Nephron progenitor cell (in vitro differentiated cells): ENCODE data around the gene LAMB2.

ENCODE experiments used
- DNase-seq: peaks from one replicate; pipeline ENCODE4 v3.0.0; 2021
- H3K27ac Mint-ChIP-seq: 2 replicates; pipeline ENCODE4 v1.8.0; 2021; ENCODE audit warnings: mild to moderate bottlenecking, moderate library complexity, mixed read lengths
- H3K27me3 Mint-ChIP-seq: 2 replicates; pipeline ENCODE4 v1.8.0; 2021; ENCODE audit warnings: mild to moderate bottlenecking, low read depth, mixed read lengths; ENCODE audit not compliant: poor library complexity
- H3K36me3 Mint-ChIP-seq: 2 replicates; pipeline ENCODE4 v1.8.0; 2021; ENCODE audit warnings: low read depth, mixed read lengths
- H3K4me1 Mint-ChIP-seq: 2 replicates; pipeline ENCODE4 v1.8.0; 2021; ENCODE audit warnings: mixed read lengths
- H3K4me3 Mint-ChIP-seq: 2 replicates; pipeline ENCODE4 v1.8.0; 2021; ENCODE audit warnings: mild to moderate bottlenecking, moderate library complexity, mixed read lengths
- H3K9me3 Mint-ChIP-seq: 2 replicates; pipeline ENCODE4 v1.8.0; 2021; ENCODE audit warnings: mild to moderate bottlenecking, moderate library complexity, mixed read lengths
- TF ChIP-seq, protein P1 (sequence below): fragments of 200-600 bp; sonication (generic); IDR thresholded peaks from 2 replicates; pipeline ENCODE4 v1.5.0; 2021; ENCODE audit warnings: antibody characterized with exemption

Gene LAMB2

DNA sequence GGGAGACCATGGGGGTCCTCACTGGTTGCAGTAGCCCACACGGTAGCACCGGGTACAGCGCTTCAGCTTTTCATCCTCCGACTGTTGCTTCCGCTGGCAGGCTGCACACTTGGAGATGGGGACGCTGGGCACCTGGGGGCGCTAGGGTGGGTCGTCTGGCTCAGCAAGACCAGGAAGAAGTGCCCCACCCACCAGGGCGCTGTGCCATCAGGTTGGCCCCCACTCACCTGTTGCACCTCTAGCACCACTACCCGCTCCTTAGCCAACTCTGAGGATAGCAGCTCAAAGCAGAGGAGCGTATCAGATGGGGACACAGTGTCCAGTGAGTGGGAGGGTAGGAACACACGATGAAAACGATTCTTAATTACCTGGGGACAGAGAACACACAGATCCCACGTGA is 20.6 kb downstream of the LAMB2 start:
- no peaks in the 10 kb centered on the region for H3K9me3 Mint-ChIP-seq

DNA sequence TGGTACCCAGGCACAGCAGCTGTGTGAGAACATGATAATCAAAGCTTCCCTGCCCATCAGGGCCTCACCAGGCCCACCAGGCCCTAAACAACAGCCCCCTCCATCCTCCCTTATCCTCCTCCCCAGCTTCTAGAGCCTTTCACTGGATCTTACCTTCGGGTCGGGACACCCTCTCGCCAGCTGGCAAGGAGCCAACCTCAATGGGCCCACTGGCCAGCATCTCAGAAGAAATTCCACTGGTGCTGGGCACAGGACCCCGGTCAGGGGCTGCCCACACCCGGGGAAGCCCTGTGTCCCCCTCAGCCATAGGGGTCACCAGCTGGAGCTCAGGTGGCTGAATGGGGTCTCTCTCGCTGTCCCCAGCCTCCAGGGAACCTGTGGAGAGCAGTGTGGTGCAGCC is 21.5 kb downstream of the LAMB2 start:
- Mint-ChIP-seq H3K27me3 (no peaks in the 10 kb centered on the region), H3K27ac (no peak overlapping the region), H3K36me3 (peaks cover 45% of the 10 kb centered on the region), H3K4me1 (no peaks in the 10 kb centered on the region), H3K4me3 (no peak overlapping the region), H3K9me3 (no peaks in the 10 kb centered on the region)
- TF ChIP-seq, protein P1, sequence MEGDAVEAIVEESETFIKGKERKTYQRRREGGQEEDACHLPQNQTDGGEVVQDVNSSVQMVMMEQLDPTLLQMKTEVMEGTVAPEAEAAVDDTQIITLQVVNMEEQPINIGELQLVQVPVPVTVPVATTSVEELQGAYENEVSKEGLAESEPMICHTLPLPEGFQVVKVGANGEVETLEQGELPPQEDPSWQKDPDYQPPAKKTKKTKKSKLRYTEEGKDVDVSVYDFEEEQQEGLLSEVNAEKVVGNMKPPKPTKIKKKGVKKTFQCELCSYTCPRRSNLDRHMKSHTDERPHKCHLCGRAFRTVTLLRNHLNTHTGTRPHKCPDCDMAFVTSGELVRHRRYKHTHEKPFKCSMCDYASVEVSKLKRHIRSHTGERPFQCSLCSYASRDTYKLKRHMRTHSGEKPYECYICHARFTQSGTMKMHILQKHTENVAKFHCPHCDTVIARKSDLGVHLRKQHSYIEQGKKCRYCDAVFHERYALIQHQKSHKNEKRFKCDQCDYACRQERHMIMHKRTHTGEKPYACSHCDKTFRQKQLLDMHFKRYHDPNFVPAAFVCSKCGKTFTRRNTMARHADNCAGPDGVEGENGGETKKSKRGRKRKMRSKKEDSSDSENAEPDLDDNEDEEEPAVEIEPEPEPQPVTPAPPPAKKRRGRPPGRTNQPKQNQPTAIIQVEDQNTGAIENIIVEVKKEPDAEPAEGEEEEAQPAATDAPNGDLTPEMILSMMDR = no peak
- no peak for DNase-seq

More for the DNA sequence above, 20.6 kb downstream of the LAMB2 start:
- H3K4me3 Mint-ChIP-seq = no peak overlapping the region
- no peaks in the 10 kb centered on the region for H3K27me3 Mint-ChIP-seq
- no peaks in the 10 kb centered on the region for H3K4me1 Mint-ChIP-seq
- H3K36me3 Mint-ChIP-seq = peaks cover 50% of the 10 kb centered on the region
- H3K27ac Mint-ChIP-seq = no peak overlapping the region
- TF ChIP-seq, protein P1 = no peak
- DNase-seq = no peak

DNA sequence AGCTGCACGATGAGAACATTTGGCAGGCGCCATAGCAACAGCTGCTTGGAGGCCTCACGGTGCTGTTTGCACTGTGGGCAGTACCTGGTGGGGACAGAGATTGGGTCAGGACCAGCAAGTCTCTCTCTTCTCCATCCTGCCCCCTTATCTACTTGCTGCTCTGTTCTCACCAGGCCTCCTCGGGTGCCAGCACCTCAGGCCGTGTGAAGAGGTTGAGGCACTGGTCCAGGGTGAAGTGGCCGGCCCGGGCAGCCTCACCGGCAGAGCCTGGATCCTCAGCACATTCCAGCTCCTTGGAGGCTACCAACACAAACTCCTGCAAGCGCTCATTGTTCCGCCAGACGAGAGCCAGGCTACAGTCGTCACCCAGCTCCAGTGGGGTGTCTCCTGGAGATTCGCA is 22.1 kb downstream of the LAMB2 start:
- H3K4me1 Mint-ChIP-seq = peaks cover 3% of the 10 kb centered on the region
- H3K9me3 Mint-ChIP-seq = no peaks in the 10 kb centered on the region
- H3K4me3 Mint-ChIP-seq = no peak overlapping the region
- peaks cover 39% of the 10 kb centered on the region for H3K36me3 Mint-ChIP-seq
- no peak for DNase-seq
- no peaks in the 10 kb centered on the region for H3K27me3 Mint-ChIP-seq
- TF ChIP-seq, protein P1 = no peak
- H3K27ac Mint-ChIP-seq = no peak overlapping the region

DNA sequence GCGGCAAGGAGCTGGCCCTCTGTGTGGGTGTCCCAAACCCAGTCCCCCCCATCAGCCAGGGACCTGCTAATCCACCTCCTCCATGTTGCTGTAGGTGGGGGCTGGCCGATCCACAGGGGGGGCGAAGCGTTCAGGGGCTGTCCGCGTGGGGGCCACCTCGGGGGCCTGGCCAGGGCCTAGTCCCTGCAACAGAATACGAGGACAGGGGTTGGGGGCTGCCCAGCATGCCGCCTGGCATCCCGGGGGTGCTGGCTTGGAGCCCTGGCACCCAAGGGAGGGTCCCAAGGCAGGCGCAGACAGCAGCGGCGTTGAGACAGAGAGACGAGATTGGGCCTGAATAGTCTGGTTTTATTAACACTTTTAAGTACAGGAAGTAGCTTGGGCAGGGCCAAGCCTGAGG is 24.5 kb downstream of the LAMB2 start:
- no peaks in the 10 kb centered on the region for H3K27me3 Mint-ChIP-seq
- H3K27ac Mint-ChIP-seq = no peak overlapping the region
- TF ChIP-seq, protein P1 = no peak

DNA sequence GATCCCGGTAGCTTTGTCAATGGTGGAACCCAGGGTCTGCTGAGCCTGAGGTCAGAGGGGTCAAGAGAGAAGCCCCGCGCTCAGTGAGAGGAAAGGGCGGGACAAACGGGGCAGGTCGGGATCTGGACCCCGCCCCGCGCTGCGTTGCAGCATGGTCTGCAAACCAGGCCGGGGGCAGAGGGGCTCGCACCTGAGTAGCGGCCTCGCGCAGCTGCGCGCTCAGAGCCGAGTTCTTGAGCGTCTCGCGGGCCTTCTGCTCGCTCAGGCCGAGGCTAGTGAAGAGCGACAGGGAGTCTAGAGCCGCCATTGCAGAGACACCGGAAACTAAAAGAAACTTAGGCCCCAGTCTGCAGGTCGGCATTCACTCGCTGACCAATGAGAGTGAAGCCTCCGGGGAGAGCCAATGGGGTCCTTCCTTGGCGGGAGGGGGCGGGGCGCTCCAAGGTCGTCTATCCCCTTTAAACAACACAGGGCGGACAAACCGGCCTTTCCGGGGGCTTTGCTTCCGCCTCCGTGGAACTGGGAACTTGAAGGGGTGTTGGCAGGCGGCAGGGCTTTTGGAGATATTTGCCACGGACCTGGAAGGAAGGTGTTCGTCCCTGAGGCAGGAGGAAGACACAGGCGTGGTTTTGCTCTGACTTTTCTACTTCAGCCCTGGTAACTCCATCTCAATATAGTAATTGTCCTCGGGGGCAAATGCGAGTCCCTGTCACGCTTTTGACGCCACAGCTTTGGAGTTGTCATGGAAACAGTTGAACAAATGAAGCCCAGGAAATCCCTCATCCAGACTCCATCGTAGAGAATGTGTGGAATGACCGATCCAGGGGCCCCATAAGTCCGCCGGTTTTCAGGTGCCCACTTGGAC is 28.2 kb downstream of the LAMB2 start, which contains the start of gene QARS1:
QARS1 (minus strand) TSS at position 331 of the 865 bp plus-strand sequence; CDS start at position 307, 24 bp downstream.
- H3K4me3 Mint-ChIP-seq = peak within 1 kb of the TSS; percentile 96

More for the DNA sequence above, 24.5 kb downstream of the LAMB2 start:
- no peaks in the 10 kb centered on the region for H3K9me3 Mint-ChIP-seq
- peaks cover 26% of the 10 kb centered on the region for H3K4me1 Mint-ChIP-seq
- no peak for DNase-seq
- no peak overlapping the region for H3K4me3 Mint-ChIP-seq
- H3K36me3 Mint-ChIP-seq = peaks cover 24% of the 10 kb centered on the region

More for the DNA sequence above, 28.2 kb downstream of the LAMB2 start, which contains the start of gene QARS1:
- DNase-seq = peak; percentile 95
- TF ChIP-seq, protein P1 = no peak
- Mint-ChIP-seq H3K27ac (peak within 1 kb of the TSS; percentile 100), H3K27me3 (no peaks in the 10 kb centered on the region), H3K4me1 (peaks cover 30% of the 10 kb centered on the region), H3K36me3 (peaks cover 37% of the 10 kb centered on the region), H3K9me3 (no peaks in the 10 kb centered on the region)
